ENCODE data around the gene LRRC63.

DNA sequence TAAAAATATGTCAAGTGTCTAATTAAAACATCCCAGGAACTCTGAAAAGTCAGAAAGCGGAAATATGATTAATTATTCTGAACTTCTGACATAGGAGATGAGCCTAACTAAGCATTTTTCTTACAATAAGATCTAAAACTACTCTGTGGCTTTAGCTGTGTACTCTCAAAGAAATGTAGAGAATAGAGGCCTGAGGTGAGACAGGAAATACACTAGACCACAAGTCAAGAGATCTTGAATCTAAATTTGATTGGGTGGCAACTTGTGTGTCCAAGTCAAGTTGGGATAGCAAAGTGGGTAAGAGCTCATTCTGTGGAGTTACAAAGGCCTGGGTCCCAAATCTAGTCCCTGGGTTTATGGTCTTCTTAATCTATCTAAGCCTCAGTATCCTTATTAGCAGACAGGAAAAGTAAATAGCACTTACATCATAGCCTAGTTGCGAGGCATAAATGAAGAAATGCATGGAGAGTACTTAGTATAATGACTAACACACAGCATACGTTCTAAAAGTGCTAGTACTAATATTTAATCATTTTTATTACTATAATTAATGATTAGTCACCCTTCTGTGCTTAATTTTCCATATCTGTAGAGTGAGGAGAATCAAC, 9.4 kb upstream of the LRRC63 start:
- TF ChIP-seq, protein P1, sequence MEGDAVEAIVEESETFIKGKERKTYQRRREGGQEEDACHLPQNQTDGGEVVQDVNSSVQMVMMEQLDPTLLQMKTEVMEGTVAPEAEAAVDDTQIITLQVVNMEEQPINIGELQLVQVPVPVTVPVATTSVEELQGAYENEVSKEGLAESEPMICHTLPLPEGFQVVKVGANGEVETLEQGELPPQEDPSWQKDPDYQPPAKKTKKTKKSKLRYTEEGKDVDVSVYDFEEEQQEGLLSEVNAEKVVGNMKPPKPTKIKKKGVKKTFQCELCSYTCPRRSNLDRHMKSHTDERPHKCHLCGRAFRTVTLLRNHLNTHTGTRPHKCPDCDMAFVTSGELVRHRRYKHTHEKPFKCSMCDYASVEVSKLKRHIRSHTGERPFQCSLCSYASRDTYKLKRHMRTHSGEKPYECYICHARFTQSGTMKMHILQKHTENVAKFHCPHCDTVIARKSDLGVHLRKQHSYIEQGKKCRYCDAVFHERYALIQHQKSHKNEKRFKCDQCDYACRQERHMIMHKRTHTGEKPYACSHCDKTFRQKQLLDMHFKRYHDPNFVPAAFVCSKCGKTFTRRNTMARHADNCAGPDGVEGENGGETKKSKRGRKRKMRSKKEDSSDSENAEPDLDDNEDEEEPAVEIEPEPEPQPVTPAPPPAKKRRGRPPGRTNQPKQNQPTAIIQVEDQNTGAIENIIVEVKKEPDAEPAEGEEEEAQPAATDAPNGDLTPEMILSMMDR (conservative IDR thresholded peaks at IDR 0.05; ENCODE audit: low read depth, low read length): no peak
- TF ChIP-seq, protein P2, sequence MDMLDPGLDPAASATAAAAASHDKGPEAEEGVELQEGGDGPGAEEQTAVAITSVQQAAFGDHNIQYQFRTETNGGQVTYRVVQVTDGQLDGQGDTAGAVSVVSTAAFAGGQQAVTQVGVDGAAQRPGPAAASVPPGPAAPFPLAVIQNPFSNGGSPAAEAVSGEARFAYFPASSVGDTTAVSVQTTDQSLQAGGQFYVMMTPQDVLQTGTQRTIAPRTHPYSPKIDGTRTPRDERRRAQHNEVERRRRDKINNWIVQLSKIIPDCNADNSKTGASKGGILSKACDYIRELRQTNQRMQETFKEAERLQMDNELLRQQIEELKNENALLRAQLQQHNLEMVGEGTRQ (IDR thresholded peaks at IDR 0.05; ENCODE audit: low read depth, low read length): no peak
- TF ChIP-seq MXI1 (IDR thresholded peaks at IDR 0.05; ENCODE audit: borderline replicate concordance, low read depth, low read length) (no peak), POLR2A (IDR thresholded peaks at IDR 0.05; ENCODE audit: low read depth, low read length) (no peak)
